GM18873 (cell line): ENCODE measurements around the gene MFSD11.
"Not testable (repeated sequence)": the region's sequence is repeated elsewhere in the genome, so short reads cannot be mapped to it uniquely, and the experiment has no call there.

Experiments
- ATAC-seq: cut with Tn5 transposase; IDR thresholded peaks from one replicate; pipeline ENCODE4 v1.9.1; 2021; ENCODE audit warnings: mild to moderate bottlenecking, moderate library complexity, moderate number of reproducible peaks; ENCODE audit not compliant: unreplicated experiment, low FRiP score

Gene MFSD11

GRCh38 chr17:76742958-76743357 lies 5.0 kb downstream of the MFSD11 start:
- no peak for ATAC-seq

GRCh38 chr17:76744747-76745146 lies 6.8 kb downstream of the MFSD11 start:
- ATAC-seq, result no peak

GRCh38 chr17:76745785-76746184 lies 7.9 kb downstream of the MFSD11 start:
- ATAC-seq, result not testable (repeated sequence)

DNA sequence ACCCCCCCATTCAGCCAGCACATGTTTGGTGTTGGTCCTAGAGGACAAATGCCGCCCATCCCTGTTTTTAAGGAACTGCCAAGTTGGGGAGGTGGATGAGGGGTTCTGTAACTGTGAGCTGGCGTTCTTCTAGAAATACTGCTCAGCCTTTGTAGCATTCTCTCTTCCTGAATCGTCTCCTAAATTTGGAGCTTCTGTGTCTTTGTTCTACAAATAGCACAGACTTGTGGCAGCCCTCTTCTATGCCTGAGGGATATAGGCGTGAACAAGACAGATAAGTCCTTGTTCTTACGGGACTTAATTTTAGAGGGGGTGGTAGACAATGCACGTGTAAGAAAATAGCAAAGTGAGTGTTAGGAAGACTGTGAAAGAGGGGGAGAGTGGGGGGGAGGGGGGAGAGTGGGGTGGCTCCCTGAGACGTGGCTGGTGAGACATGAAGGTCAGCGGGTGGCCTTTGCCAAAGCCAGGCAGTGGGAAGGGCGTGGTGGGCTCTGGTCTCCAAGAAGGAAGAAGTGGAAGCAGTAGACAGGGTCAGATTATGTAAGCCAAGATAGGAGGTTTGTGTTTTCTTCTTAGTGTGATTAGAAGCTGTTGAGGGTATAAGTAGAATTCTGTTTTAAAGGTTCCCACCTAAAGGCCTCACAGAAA lies 9.9 kb downstream of the MFSD11 start:
- no peak for ATAC-seq

DNA sequence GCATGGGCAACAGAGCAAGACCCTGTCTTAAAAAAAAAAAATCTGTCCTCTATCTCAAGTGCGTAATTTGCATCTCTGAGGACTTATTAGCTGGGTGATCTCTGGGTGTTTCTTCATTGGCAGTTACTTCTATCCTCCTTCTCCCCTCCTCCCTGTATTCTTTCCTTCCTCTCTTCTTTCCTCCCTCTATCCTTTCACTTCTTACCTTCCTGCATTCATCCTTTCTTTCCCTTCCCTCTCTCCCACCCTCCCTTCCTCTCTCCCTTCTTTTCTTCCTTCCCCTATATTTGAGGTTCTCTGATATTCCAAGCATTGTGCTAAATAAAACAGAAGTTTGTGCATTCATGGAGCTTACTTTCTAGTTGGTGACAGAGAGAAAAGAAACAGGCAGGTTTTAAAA lies 10.7 kb downstream of the MFSD11 start:
- ATAC-seq, result no peak

GRCh38 chr17:76751416-76751993 lies 13.6 kb downstream of the MFSD11 start:
- ATAC-seq, result no peak

- no peak for ATAC-seq
These were observed 14.1 kb downstream of the MFSD11 start for GRCh38 chr17:76752006-76752405.

DNA sequence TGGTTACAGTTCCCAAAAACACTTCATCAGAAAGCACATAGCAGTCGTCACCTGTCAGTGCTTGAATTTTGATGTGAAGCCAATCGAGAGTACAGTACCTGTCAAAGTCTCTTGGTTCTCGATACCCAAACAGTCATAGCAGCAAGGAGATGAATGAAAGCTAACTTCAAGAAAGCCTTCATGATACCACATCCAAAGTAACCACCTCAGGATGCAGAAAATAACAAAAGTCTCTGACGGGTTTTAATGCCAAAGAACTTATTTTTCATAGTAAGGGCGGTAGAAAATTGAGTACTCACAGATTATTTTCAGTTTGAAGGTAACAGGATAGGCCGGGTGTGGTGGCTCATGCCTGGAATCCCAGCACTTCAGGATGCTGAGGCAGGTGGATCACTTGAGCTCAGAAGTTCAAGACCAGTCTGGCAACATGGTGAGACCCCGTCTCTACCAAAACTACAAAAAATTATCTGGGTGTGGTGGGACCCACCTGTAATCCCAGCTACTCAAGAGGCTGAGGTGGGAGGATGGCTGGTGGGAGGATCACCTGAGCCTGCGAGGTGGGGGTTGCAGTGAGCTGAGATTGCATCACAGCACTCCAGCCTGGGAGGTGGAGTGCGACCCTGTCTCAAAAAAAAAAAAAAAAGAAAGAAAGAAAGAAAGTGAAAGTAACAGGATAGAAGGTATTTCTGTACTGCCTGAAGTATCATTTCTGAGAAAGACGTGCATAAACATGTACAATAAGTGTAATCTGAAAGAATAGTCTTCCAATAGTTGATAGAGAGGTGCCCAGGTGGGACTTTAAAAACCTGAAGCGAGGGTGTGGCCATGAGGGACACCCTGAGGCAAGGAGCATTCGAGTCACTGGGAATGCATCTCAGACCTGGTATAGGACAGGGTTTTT lies 15.4 kb downstream of the MFSD11 start:
- no peak for ATAC-seq

DNA sequence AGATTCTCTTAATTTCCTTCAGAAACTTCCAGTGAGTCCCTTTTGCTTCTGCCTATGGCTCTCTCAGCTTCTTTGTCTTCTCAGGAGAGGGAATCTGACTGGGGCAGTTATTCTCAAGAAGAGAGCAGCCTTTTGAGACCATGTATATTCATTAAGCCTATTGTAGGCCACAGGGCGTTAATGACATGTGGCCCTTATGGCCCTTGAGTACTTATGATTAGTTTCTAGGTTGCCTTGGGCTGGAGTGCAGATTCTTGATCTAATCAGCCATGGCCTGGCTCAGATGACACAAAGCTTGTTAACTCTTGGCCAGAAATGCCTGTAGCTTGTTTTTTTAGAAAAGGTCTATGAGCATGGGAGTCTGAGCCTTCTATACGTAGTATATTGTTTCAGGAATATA lies 17.4 kb downstream of the MFSD11 start:
- ATAC-seq, result no peak

DNA sequence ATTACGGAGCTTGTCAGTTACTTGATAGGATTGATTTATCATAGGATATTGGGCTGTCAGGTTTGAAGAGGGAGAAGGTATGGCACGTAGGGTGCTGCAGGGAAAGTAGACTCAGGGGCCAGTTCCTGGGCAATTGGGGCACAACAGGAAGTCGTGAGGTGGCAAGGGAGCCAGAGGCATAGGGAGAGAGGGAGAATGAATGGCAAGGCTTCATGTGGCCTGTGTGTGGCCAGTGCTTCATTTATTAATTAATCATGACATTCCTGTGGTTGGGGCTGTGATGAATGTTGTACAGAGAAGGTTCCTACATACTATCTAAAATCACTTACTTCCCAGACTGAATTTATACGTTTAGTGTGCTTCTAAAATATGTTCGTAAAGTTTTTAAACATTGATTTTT lies 19.3 kb downstream of the MFSD11 start:
- no peak for ATAC-seq

DNA sequence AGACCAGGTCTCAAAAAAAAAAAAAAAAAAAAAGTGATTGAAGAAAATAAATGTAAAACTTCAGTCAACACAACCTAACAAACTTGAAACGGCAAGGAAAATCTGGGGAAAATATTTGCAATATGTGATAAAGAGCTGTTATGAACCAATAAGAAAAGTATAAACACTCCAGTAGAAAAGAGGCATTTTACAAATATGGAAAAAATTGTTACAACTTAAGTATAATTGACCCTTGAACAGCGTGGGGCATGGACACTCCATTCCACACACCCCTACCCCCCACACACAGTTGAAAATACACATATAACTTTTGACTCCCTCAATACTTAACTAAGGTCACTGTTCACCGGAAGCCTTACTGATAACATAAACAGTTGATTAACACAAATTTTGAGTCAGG lies 20.7 kb downstream of the MFSD11 start:
- ATAC-seq, result no peak

DNA sequence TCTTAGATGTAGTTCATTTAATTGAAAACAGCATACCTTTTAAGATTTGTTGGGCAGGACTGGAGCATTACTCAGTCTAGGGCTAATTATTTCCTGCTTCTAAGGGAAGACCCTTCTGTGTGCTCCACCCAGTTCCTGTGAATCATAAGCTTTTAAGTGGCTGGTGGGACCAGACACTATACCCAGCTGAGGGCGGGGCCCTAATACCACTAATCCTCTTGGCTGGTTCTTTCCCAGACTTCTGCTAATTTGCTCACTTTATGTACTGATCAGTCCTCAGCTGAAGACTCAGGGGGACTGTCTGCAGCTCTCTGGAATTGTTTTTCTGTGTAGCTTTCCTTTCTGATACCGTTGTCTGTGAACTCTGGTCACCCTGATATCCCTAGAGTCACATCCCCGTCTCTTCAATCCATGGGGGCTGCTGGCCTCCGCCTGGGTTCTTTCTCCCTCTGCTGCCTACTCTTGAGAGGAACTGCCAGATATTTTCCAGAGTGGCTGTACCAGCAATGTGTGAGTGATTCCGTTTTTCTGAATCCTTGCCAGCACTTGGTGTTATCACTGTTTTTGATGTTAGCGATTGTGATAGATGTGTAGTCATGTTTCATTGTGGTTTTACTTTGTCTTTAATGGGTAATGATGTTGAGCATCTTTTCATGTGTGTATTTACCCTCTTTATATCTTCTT lies 35.1 kb downstream of the MFSD11 start:
- ATAC-seq, result no peak

DNA sequence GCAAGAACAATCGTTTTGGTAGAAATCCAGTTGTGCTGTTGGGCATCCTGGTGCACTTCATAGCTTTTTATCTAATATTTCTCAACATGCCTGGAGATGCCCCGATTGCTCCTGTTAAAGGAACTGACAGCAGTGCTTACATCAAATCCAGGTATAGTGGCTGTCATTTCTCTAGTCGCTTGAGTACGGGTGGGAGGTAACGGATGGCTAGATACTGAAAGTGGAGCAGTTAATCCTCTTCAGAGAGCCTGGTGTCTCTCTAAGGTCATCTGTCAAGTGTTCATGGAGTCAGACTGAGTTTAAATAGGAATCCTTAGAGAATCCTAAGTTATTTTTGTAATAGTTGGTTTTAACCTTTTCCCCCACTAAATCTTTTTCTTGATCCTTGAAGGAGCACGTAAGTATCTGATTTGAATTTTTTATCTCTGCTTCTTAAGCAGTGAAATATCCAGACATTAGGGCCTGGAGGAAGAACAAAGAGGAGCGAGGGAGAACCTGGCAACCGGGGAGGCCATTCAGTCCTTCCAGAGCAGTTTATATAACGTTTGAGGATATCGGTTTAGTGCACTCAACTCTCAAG lies 37.2 kb downstream of the MFSD11 start:
- ATAC-seq, result no peak

GRCh38 chr17:76781056-76781982 lies 43.4 kb downstream of the MFSD11 start:
- ATAC-seq, result no peak

DNA sequence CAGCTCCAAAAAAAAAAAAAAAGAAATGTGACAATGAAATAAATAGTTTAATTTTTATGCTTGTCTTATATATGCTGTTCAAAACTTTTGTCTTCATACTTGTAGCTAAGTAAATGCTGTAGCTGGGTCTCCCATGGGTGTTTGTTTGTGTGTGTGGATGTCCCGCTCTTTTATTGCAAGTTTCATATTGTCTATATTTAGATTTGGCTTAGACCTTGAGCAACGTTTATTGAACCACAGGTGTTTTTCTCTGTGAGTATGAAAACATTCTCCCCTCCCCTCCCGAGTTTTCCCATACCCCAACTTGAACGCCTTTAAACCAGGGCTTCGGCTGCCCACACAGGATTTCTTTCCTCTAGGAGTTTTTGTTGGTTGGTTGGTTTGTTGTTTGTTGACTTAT lies 45.2 kb downstream of the MFSD11 start:
- no peak for ATAC-seq

DNA sequence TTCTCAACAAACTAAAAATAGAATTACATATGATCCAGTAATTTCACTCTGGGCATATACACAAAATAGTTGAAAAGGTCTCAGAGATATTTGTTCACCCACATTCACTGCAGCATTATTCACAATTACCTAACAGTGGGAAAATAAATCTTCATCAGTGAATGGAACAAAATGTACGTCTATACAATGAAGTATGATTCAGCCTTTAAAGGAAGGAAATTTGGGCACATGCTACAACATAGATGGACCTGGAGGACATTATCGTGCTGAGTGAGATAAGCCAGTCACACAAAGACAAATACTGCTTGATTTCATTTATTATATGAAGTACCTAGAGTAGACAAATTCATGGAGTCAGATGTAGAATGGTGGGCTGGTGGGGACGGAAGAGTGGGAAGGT lies 47.0 kb downstream of the MFSD11 start:
- ATAC-seq, result no peak

DNA sequence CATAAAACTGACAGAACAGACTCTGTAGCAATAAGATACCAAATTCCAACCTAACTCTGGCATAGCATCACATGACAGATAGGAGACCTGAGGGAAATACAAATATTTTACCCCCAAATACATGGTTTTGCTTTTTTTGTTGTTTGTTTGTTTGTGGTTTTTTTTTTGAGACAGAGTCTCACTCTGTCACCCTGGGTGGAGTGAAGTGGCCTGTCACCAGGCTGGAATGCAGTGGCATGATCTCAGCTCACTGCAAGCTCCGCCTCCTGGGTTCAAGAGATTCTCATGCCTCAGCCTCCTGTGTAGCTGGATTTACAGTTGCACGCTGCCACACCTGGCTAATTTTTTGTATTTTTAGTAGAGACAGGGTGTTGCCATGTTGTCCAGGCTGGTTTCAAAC lies 49.9 kb downstream of the MFSD11 start:
- ATAC-seq, result not testable (repeated sequence)

DNA sequence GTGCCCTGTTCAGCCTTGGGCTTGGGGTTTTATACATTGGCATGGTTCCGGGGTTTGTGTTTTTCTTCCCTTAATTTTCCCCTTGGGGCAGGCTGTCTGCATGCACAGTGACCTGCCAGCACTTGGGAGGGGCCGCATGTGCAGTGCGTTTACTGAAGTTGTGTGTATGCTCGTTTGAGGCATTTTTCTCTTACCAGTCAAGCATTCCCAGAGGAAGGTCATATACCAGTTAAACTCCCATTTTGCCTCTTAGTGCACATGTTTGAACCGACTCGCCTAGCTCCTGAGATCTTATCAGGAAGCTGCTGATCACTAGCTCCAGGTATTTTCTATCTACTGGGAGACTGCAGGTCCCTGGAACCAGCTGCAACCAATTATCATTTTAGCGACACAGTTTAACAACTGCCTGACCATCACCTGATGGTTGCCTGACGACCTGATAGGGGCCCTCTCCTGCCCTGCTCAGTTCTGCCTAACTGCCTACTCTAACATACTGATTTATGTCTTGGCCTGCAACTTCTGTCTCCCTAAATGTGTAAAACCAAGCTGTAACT lies 51.4 kb downstream of the MFSD11 start:
- no peak for ATAC-seq
